Neural cell (in vitro differentiated cells): Measurements from ENCODE around the gene UGT1A6. TPM values are rescaled to one million over a fixed set of nuclear protein-coding genes. Genes with fewer than 3 reads are reported as not detected.

Source experiments
- H2AFZ ChIP-seq: fragments of 200-600, 300-800 bp; sonication (generic), shearing (Covaris generic); 2 replicates; pipeline ENCODE4 v1.6.0; 2014; ENCODE audit warnings: low read depth, mild to moderate bottlenecking, antibody characterized with exemption, low read length, moderate library complexity
- H3F3A ChIP-seq: fragments of 200-600 bp; shearing (Covaris generic); 2 replicates; pipeline ENCODE4 v1.6.1; 2016; ENCODE audit warnings: mild to moderate bottlenecking, moderate library complexity, mixed read lengths, antibody characterized with exemption, low read length; ENCODE audit not compliant: insufficient read depth, poor library complexity, severe bottlenecking
- H3K27ac ChIP-seq: fragments of 200-600, 300-800 bp; sonication (generic), shearing (Covaris generic); 2 replicates; pipeline ENCODE4 v1.5.1; 2014; ENCODE audit warnings: mild to moderate bottlenecking, low read length, moderate library complexity
- H3K27me3 ChIP-seq: fragments of 300-800, 200-600 bp; sonication (generic), shearing (Covaris generic); 2 replicates; pipeline ENCODE4 v1.6.0; 2014; ENCODE audit warnings: mild to moderate bottlenecking, low read depth, low read length, moderate library complexity; ENCODE audit not compliant: insufficient read depth
- H3K36me3 ChIP-seq: fragments of 300-800, 200-600 bp; sonication (generic), shearing (Covaris generic); 2 replicates; pipeline ENCODE4 v1.5.1; 2014; ENCODE audit warnings: mild to moderate bottlenecking, antibody characterized with exemption, low read length, moderate library complexity; ENCODE audit not compliant: insufficient read depth
- H3K4me2 ChIP-seq: fragments of 300-800, 200-600 bp; sonication (generic), shearing (Covaris generic); 2 replicates; pipeline ENCODE4 v1.6.0; 2014; ENCODE audit warnings: mild to moderate bottlenecking, low read length
- H3K4me3 ChIP-seq: fragments of 300-800, 200-600 bp; sonication (generic), shearing (Covaris generic); 2 replicates; pipeline ENCODE4 v1.5.1; 2014; ENCODE audit warnings: mild to moderate bottlenecking, low read length, moderate library complexity
- H3K79me2 ChIP-seq: fragments of 200-600 bp; shearing (Covaris generic); replicated peaks from 2 replicates; pipeline ENCODE4 v1.6.0; 2014; ENCODE audit warnings: mild to moderate bottlenecking, low read length, moderate library complexity; ENCODE audit not compliant: insufficient read depth
- H3K9ac ChIP-seq: fragments of 300-800, 200-600 bp; sonication (generic), shearing (Covaris generic); 2 replicates; pipeline ENCODE4 v1.6.1; 2016; ENCODE audit warnings: mild to moderate bottlenecking, low read length, mixed read lengths
- H3K9me2 ChIP-seq: fragments of 200-600 bp; shearing (Covaris generic); 2 replicates; pipeline ENCODE4 v1.6.1; 2016; ENCODE audit warnings: mild to moderate bottlenecking, low read length, mixed read lengths; ENCODE audit not compliant: insufficient read depth
- H3K9me3 ChIP-seq: fragments of 200-600, 300-800 bp; sonication (generic), shearing (Covaris generic); 2 replicates; pipeline ENCODE4 v1.6.1; 2016; ENCODE audit warnings: mild to moderate bottlenecking, mixed run types, low read length, moderate library complexity, mixed read lengths
- H4K20me1 ChIP-seq: fragments of 200-600 bp; shearing (Covaris generic); 2 replicates; pipeline ENCODE4 v1.6.1; 2016; ENCODE audit warnings: mild to moderate bottlenecking, mixed run types; ENCODE audit not compliant: insufficient read depth
- EP300 ChIP-seq: fragments of 450-650 bp; conservative IDR thresholded peaks from 2 replicates; pipeline ENCODE4 v1.6.1; 2014; ENCODE audit warnings: antibody characterized with exemption, mild to moderate bottlenecking, moderate library complexity; ENCODE audit not compliant: poor library complexity, severe bottlenecking
- EZH2 ChIP-seq: fragments of 200-600, 300-800 bp; shearing (Covaris generic), sonication (generic); IDR thresholded peaks from 2 replicates; pipeline ENCODE4 v1.6.1; 2014; ENCODE audit warnings: antibody characterized with exemption, low read length, borderline replicate concordance, mild to moderate bottlenecking; ENCODE audit not compliant: insufficient read depth, poor library complexity, severe bottlenecking
- MXI1 ChIP-seq: fragments of 450-650 bp; conservative IDR thresholded peaks from 2 replicates; pipeline ENCODE4 v1.6.1; 2014; ENCODE audit warnings: antibody characterized with exemption, mild to moderate bottlenecking; ENCODE audit not compliant: poor library complexity, severe bottlenecking
- POLR2AphosphoS5 ChIP-seq: IDR thresholded peaks from 2 replicates; pipeline ENCODE4 v1.6.1; 2012
- RAD21 ChIP-seq: fragments of 450-650 bp; conservative IDR thresholded peaks from 2 replicates; pipeline ENCODE4 v1.6.1; 2014; ENCODE audit warnings: antibody characterized with exemption, mild to moderate bottlenecking, moderate library complexity
- SMC3 ChIP-seq: fragments of 450-650 bp; conservative IDR thresholded peaks from 2 replicates; pipeline ENCODE4 v1.6.1; 2014; ENCODE audit warnings: antibody characterized with exemption, mild to moderate bottlenecking, moderate library complexity; ENCODE audit not compliant: poor library complexity
- TAF1 ChIP-seq: IDR thresholded peaks from 2 replicates; pipeline ENCODE4 v1.6.1; 2012; ENCODE audit warnings: low read depth
- polyA plus RNA-seq: library from polyadenylated mRNA; depleted of rRNA; stranded (reverse); fragments of >200 nt; gene quantifications from 2 replicates; pipeline ENCODE4 v1.2.3, GENCODE V29; 2014
- TF ChIP-seq, protein P1 (sequence below): IDR thresholded peaks from 2 replicates; pipeline ENCODE4 v1.6.1; 2012; ENCODE audit warnings: borderline replicate concordance
- TF ChIP-seq, protein P2 (sequence below): fragments of 450-650 bp; IDR thresholded peaks from 2 replicates; pipeline ENCODE4 v1.5.1; 2014; ENCODE audit warnings: antibody characterized with exemption, mild to moderate bottlenecking, moderate library complexity; ENCODE audit not compliant: poor library complexity, severe bottlenecking

The UGT1A6 gene
- polyA plus RNA-seq, 1 donor from 2014 or later: not detected

DNA sequence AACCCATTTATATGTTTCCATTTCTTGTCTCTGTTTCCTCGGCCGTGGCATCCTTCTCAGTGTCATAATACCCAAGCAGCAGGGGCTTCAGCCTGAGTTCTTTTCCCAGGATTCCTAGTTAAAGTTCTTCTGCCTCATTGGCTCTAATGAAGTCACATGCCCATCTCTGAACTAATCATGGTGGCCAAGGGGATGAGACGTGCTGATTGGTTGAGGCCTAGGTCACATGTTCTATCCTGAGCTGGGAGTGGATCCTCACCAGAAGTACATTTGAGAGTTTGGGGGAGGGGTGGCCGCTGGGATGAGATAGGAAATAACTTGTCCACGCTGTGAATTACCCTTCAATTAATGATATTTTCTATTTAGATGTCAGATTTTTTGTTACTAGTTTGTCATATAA, 16.3 kb downstream of the UGT1A6 start:
- H3K4me3 ChIP-seq: no peak overlapping the region
- no peak overlapping the region for H2AFZ ChIP-seq
- H3F3A ChIP-seq: no peaks in the 10 kb centered on the region
- no peak for TF ChIP-seq MXI1
- no peak for TF ChIP-seq RAD21
- no peak for TF ChIP-seq TAF1
- no peak for TF ChIP-seq SMC3
- TF ChIP-seq, protein P1, sequence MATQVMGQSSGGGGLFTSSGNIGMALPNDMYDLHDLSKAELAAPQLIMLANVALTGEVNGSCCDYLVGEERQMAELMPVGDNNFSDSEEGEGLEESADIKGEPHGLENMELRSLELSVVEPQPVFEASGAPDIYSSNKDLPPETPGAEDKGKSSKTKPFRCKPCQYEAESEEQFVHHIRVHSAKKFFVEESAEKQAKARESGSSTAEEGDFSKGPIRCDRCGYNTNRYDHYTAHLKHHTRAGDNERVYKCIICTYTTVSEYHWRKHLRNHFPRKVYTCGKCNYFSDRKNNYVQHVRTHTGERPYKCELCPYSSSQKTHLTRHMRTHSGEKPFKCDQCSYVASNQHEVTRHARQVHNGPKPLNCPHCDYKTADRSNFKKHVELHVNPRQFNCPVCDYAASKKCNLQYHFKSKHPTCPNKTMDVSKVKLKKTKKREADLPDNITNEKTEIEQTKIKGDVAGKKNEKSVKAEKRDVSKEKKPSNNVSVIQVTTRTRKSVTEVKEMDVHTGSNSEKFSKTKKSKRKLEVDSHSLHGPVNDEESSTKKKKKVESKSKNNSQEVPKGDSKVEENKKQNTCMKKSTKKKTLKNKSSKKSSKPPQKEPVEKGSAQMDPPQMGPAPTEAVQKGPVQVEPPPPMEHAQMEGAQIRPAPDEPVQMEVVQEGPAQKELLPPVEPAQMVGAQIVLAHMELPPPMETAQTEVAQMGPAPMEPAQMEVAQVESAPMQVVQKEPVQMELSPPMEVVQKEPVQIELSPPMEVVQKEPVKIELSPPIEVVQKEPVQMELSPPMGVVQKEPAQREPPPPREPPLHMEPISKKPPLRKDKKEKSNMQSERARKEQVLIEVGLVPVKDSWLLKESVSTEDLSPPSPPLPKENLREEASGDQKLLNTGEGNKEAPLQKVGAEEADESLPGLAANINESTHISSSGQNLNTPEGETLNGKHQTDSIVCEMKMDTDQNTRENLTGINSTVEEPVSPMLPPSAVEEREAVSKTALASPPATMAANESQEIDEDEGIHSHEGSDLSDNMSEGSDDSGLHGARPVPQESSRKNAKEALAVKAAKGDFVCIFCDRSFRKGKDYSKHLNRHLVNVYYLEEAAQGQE: no peak
- TF ChIP-seq EZH2: no peak
- H3K79me2 ChIP-seq: no peaks in the 10 kb centered on the region
- H3K9me2 ChIP-seq: no peaks in the 10 kb centered on the region
- H3K36me3 ChIP-seq: no peaks in the 10 kb centered on the region
- no peak overlapping the region for H3K27ac ChIP-seq
- H3K4me2 ChIP-seq: no peak overlapping the region
- no peak overlapping the region for H3K9ac ChIP-seq
- H3K9me3 ChIP-seq: no peaks in the 10 kb centered on the region
- no peaks in the 10 kb centered on the region for H4K20me1 ChIP-seq
- no peaks in the 10 kb centered on the region for H3K27me3 ChIP-seq

DNA sequence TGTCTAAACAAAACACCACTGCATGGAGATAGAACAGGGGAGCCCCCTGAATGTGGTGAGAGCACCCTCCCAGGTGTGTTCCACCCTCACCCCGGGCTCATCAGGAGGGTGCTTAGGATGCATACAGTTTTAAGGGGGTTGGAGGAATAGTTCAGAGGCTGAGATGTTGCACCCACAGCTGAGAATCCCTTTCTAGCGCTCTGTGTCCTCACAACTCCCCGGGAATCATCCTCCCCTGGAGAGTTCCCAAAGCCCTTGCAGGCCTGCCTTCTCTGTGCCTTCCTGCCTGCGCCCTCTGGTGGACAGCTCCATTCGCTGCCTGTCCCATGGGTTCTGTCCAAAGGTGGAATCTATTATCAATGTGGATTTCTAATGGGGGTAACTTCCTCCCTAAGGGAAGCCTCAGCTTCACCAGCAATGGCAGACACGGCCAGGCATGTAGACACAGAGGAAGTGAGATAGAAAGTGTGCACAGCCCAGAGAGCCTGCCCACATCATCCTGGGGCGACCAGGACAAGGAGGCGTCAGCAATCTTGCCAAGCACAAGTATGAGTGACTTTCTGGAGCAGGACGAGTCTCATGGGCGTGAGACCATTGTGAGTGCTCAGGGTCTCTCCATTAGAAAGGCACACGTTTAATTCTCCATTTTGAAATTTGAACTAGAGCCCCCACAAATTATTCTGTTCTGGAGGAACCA, 18.8 kb downstream of the UGT1A6 start:
- Histone ChIP-seq H4K20me1 (no peaks in the 10 kb centered on the region), H3K36me3 (no peaks in the 10 kb centered on the region), H2AFZ (no peak overlapping the region), H3K9ac (no peak overlapping the region), H3K27ac (no peak overlapping the region), H3K9me3 (no peaks in the 10 kb centered on the region), H3K9me2 (no peaks in the 10 kb centered on the region), H3F3A (no peaks in the 10 kb centered on the region), H3K27me3 (no peaks in the 10 kb centered on the region), H3K4me3 (no peak overlapping the region), H3K4me2 (no peak overlapping the region), H3K79me2 (no peaks in the 10 kb centered on the region)
- TF ChIP-seq RAD21: no peak
- no peak for TF ChIP-seq POLR2AphosphoS5
- no peak for TF ChIP-seq EZH2
- no peak for TF ChIP-seq TAF1
- TF ChIP-seq, protein P1: no peak
- TF ChIP-seq, protein P2, sequence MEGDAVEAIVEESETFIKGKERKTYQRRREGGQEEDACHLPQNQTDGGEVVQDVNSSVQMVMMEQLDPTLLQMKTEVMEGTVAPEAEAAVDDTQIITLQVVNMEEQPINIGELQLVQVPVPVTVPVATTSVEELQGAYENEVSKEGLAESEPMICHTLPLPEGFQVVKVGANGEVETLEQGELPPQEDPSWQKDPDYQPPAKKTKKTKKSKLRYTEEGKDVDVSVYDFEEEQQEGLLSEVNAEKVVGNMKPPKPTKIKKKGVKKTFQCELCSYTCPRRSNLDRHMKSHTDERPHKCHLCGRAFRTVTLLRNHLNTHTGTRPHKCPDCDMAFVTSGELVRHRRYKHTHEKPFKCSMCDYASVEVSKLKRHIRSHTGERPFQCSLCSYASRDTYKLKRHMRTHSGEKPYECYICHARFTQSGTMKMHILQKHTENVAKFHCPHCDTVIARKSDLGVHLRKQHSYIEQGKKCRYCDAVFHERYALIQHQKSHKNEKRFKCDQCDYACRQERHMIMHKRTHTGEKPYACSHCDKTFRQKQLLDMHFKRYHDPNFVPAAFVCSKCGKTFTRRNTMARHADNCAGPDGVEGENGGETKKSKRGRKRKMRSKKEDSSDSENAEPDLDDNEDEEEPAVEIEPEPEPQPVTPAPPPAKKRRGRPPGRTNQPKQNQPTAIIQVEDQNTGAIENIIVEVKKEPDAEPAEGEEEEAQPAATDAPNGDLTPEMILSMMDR: peak; percentile 32
- TF ChIP-seq MXI1: no peak
- TF ChIP-seq EP300: no peak
- no peak for TF ChIP-seq SMC3
